MCF 10A (cell line): ENCODE results near the gene ZZZ3. TPM values are rescaled to one million over a fixed set of nuclear protein-coding genes. Genes with fewer than 3 reads are reported as not detected.
"Not testable (repeated sequence)": the region's sequence is repeated elsewhere in the genome, so short reads cannot be mapped to it uniquely, and the experiment has no call there.

ENCODE experiments used
- BruUV-seq: library from RNA; stranded (reverse); fragments of 400-500 nt; replicated peaks from 2 replicates; lab custom pipeline; 2021; lab: Mats Ljungman, UMichigan
- CTCF ChIA-PET: fragments of 300-600 bp; sonication (Branson Sonifier 250); formaldehyde crosslinking; extraction: SDS; loops from one replicate; lab custom pipeline; 2021; ENCODE audit warnings: antibody characterized with exemption, inconsistent platforms; lab: Yijun Ruan, JAX
- POLR2A ChIA-PET: fragments of 300-600, 350-650 bp; sonication (Branson Sonifier 250); formaldehyde crosslinking; extraction: SDS; loops from one replicate; lab custom pipeline; 2020; ENCODE audit warnings: antibody characterized with exemption, inconsistent platforms; lab: Yijun Ruan, JAX
- DNase-seq: peaks from one replicate; pipeline ENCODE4 v3.0.0-alpha.2; 2018; ENCODE audit not compliant: unreplicated experiment
- H3K27ac Mint-ChIP-seq: one replicate; pipeline ENCODE4 v1.8.0; 2022; ENCODE audit warnings: mild to moderate bottlenecking, low read depth, mixed read lengths; ENCODE audit not compliant: unreplicated experiment
- H3K27me3 Mint-ChIP-seq: one replicate; pipeline ENCODE4 v1.8.0; 2022; ENCODE audit warnings: mixed read lengths; ENCODE audit not compliant: insufficient read depth, unreplicated experiment
- H3K36me3 Mint-ChIP-seq: one replicate; pipeline ENCODE4 v1.8.0; 2022; ENCODE audit warnings: mild to moderate bottlenecking, moderate library complexity, mixed read lengths; ENCODE audit not compliant: insufficient read depth, unreplicated experiment
- H3K4me1 Mint-ChIP-seq: one replicate; pipeline ENCODE4 v1.8.0; 2022; ENCODE audit warnings: mixed read lengths; ENCODE audit not compliant: insufficient read depth, unreplicated experiment
- H3K4me3 Mint-ChIP-seq: one replicate; pipeline ENCODE4 v1.8.0; 2022; ENCODE audit warnings: mild to moderate bottlenecking, moderate library complexity, mixed read lengths; ENCODE audit not compliant: unreplicated experiment
- H3K9me3 Mint-ChIP-seq: one replicate; pipeline ENCODE4 v1.8.0; 2022; ENCODE audit warnings: mixed read lengths; ENCODE audit not compliant: unreplicated experiment
- intact Hi-C: fragments of 100-400 bp; cut with micrococcal nuclease; formaldehyde crosslinking; loops from 2 replicates; pipeline ENCODE4 v1.14.1; 2022
- total RNA-seq: library from RNA; stranded (reverse); gene quantifications from 2 replicates; pipeline ENCODE4 v1.2.3, GENCODE V29; 2022
- TF ChIP-seq, protein P1 (sequence below): fragments of 200-600 bp; IDR thresholded peaks from one replicate; pipeline ENCODE4 v1.8.0; 2022; ENCODE audit warnings: antibody characterized with exemption, mild to moderate bottlenecking; ENCODE audit not compliant: unreplicated experiment

Gene ZZZ3
- total RNA-seq, 1 experiment from 2014 or later: 83.9 TPM

DNA sequence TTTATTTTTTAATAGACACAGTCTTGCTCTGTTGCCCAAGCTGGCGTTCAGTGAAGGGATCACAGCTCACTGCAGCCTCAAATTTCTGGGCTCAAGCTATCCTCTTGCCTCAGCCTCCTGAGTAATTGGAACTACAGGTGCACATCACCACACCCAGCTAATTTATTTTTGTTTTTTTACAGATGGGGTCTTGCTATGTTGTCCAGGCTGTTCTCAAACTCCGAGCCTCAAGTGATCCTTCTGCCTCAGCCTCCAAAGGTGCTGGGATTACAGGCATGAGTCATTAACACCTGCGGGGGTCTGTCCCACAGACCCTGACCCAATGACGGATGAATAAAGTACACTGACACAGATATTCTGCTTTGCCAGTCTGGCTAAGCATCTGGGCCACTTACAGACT lies 33.6 kb upstream of the ZZZ3 start:
- POLR2A ChIA-PET: no interaction called here
- H3K36me3 Mint-ChIP-seq: peaks cover 86% of the 10 kb centered on the region
- no peak overlapping the region for H3K4me3 Mint-ChIP-seq
- intact Hi-C loops: no loop called here
- TF ChIP-seq, protein P1, sequence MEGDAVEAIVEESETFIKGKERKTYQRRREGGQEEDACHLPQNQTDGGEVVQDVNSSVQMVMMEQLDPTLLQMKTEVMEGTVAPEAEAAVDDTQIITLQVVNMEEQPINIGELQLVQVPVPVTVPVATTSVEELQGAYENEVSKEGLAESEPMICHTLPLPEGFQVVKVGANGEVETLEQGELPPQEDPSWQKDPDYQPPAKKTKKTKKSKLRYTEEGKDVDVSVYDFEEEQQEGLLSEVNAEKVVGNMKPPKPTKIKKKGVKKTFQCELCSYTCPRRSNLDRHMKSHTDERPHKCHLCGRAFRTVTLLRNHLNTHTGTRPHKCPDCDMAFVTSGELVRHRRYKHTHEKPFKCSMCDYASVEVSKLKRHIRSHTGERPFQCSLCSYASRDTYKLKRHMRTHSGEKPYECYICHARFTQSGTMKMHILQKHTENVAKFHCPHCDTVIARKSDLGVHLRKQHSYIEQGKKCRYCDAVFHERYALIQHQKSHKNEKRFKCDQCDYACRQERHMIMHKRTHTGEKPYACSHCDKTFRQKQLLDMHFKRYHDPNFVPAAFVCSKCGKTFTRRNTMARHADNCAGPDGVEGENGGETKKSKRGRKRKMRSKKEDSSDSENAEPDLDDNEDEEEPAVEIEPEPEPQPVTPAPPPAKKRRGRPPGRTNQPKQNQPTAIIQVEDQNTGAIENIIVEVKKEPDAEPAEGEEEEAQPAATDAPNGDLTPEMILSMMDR: no peak
- H3K27ac Mint-ChIP-seq: no peak overlapping the region
- CTCF ChIA-PET: interaction anchor here (0.6 kb wide), 4 partner anchors 89 to 775 kb away, joined by 3 to 4 read pairs (median 3); partner anchors contain the start of gene PTGFR
- no peak for DNase-seq
- H3K4me1 Mint-ChIP-seq: no peaks in the 10 kb centered on the region
- BruUV-seq: no TSS peak
- no peaks in the 10 kb centered on the region for H3K27me3 Mint-ChIP-seq
- no peaks in the 10 kb centered on the region for H3K9me3 Mint-ChIP-seq

DNA sequence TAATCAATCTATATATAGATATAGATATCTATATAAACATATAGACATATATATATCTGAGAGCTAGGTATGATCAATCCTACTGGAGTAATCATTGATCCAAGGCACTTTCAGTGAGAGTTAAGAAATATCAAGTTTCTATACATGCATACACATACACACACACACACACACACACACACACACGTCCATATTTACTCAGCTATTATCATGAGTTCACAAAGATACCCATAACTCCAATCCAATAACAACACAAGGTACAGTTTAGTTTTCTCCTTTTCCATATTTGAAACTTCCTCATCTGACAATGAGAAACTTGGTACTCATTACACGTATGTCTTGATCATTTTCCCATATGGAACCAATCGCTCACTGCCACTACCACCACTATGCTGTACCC lies 27.3 kb upstream of the ZZZ3 start:
- Mint-ChIP-seq H3K9me3 (no peaks in the 10 kb centered on the region), H3K27me3 (no peaks in the 10 kb centered on the region)
- no peak for DNase-seq

DNA sequence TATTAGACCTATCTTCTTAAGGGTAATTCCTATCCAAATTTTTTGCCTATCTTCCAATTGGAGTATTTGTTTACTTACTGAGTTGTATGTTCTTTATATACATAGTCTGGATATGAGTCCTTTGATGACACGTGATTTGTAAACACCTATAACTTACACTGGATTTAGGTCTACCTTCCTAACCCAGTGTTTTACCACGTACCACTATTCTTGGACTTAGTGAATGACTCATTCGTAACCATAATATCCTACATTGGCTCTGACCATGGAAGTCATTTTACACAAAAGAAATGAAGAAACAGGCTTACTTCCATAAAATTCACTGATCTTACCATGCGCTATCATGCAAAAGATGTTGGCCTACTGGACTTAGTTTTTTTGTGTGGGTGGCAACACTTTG lies 23.9 kb upstream of the ZZZ3 start:
- no peak overlapping the region for H3K4me3 Mint-ChIP-seq
- ChIA-PET POLR2A (no interaction called here), CTCF (no interaction called here)
- peaks cover 62% of the 10 kb centered on the region for H3K36me3 Mint-ChIP-seq
- no TSS peak for BruUV-seq
- TF ChIP-seq, protein P1: no peak
- intact Hi-C loops: no loop called here
- H3K27me3 Mint-ChIP-seq: no peaks in the 10 kb centered on the region
- H3K9me3 Mint-ChIP-seq: no peaks in the 10 kb centered on the region
- no peaks in the 10 kb centered on the region for H3K4me1 Mint-ChIP-seq
- no peak overlapping the region for H3K27ac Mint-ChIP-seq
- no peak for DNase-seq

More for the DNA sequence above, 27.3 kb upstream of the ZZZ3 start:
- ChIA-PET CTCF (interaction anchor here (0.6 to 1.3 kb wide), 3 partner anchors 10 to 190 kb away, joined by 3 to 5 read pairs (median 3); no protein-coding TSS in a partner anchor), POLR2A (interaction anchor here (0.6 kb wide), 1 partner anchor 367 kb away, joined by 3 read pairs; no protein-coding TSS in a partner anchor)
- intact Hi-C loops: no loop called here
- TF ChIP-seq, protein P1: no peak
- no peaks in the 10 kb centered on the region for H3K4me1 Mint-ChIP-seq
- H3K4me3 Mint-ChIP-seq: no peak overlapping the region
- H3K27ac Mint-ChIP-seq: no peak overlapping the region
- no TSS peak for BruUV-seq
- peaks cover 75% of the 10 kb centered on the region for H3K36me3 Mint-ChIP-seq

DNA sequence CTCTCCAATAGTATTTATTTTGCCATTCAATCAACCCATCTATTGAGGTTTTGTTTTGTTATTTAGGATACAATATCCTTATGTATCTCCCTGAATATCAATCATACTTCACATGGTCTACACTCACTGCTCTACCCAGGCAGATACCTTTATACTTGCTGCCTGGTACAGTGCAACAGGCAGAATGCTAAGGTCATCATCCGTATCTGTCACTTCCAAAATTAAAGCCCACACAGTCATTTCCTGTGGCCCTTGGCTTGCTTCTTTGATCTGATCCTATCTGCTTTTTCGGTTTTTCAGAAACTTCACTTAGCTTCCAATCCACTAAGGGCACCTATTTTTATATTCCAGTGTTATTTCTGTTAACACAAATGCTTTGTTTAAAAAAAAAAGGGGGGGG lies 22.3 kb upstream of the ZZZ3 start:
- no peak overlapping the region for H3K27ac Mint-ChIP-seq
- no peaks in the 10 kb centered on the region for H3K9me3 Mint-ChIP-seq
- intact Hi-C loops: no loop called here
- ChIA-PET POLR2A (no interaction called here), CTCF (interaction anchor here (0.7 kb wide), 1 partner anchor 110 kb away, joined by 3 read pairs; no protein-coding TSS in a partner anchor)
- H3K4me3 Mint-ChIP-seq: no peak overlapping the region
- H3K36me3 Mint-ChIP-seq: peaks cover 50% of the 10 kb centered on the region
- DNase-seq: no peak
- no peaks in the 10 kb centered on the region for H3K4me1 Mint-ChIP-seq
- TF ChIP-seq, protein P1: no peak
- H3K27me3 Mint-ChIP-seq: no peaks in the 10 kb centered on the region
- no TSS peak for BruUV-seq

DNA sequence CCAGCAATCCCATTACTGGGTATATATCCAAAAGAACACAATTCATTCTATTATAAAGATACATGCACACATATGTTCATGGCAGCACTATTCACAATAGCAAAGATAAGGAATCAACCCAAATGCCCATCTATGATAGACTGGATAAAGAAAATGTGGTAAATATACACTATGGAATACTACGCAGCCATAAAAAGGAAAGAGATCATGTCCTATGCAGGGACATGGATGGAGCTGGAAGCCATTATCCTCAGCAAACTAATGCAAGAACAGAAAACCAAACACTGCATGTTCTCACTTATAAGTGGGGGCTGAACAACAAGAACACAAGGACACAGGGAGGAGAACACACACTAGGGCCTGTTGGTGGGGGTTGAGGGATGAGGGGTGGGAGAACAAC lies 17.2 kb upstream of the ZZZ3 start:
- BruUV-seq, H3K4me3 Mint-ChIP-seq, POLR2A ChIA-PET, H3K27ac Mint-ChIP-seq, DNase-seq, H3K4me1 Mint-ChIP-seq, H3K27me3 Mint-ChIP-seq, intact Hi-C loops, H3K9me3 Mint-ChIP-seq: not testable (repeated sequence)
- peaks cover 50% of the 10 kb centered on the region for H3K36me3 Mint-ChIP-seq
- CTCF ChIA-PET: interaction anchor here (0.6 to 0.7 kb wide), 2 partner anchors 80 to 267 kb away, joined by 3 to 4 read pairs; partner anchors contain the start of gene MIGA1
